HepG2 (cell line): ENCODE measurements around the gene BPIFB6. TPM values are rescaled to one million over a fixed set of nuclear protein-coding genes. Genes with fewer than 3 reads are reported as not detected.

Experiments used
- ATF1 ChIP-seq: IDR thresholded peaks from 2 replicates; pipeline ENCODE4 v1.6.1; 2016; ENCODE audit warnings: mild to moderate bottlenecking, control low read depth
- BRD4 ChIP-seq: sonication (generic); formaldehyde crosslinking; IDR thresholded peaks from 2 replicates; pipeline ENCODE4 v1.4.0; 2020; ENCODE audit warnings: missing genetic modification reagents
- ESRRA ChIP-seq: sonication (generic); formaldehyde crosslinking; IDR thresholded peaks from 2 replicates; pipeline ENCODE4 v1.5.1; 2020; ENCODE audit warnings: mild to moderate bottlenecking, low read depth, missing genetic modification reagents
- GLMP ChIP-seq: sonication (generic); formaldehyde crosslinking; IDR thresholded peaks from 2 replicates; pipeline ENCODE4 v1.9.0; 2021; ENCODE audit warnings: missing genetic modification reagents, mild to moderate bottlenecking, borderline replicate concordance
- MAFG ChIP-seq: sonication (generic); formaldehyde crosslinking; IDR thresholded peaks from 2 replicates; pipeline ENCODE4 v1.5.1; 2020; ENCODE audit warnings: mild to moderate bottlenecking, missing genetic modification reagents
- MTA3 ChIP-seq: sonication (generic); formaldehyde crosslinking; IDR thresholded peaks from 2 replicates; pipeline ENCODE4 v1.4.0; 2020; ENCODE audit warnings: missing genetic modification reagents
- MXI1 ChIP-seq: IDR thresholded peaks from 3 replicates; pipeline ENCODE4 v1.6.1; 2012; ENCODE audit warnings: low read depth, low read length, inconsistent platforms, borderline replicate concordance
- PHF20 ChIP-seq: sonication (generic); formaldehyde crosslinking; IDR thresholded peaks from 2 replicates; pipeline ENCODE4 v1.5.0; 2020; ENCODE audit warnings: mild to moderate bottlenecking, missing genetic modification reagents
- PRPF4 ChIP-seq: fragments of 200-400 bp; formaldehyde crosslinking; IDR thresholded peaks from 2 replicates; pipeline ENCODE4 v1.6.1; 2016; ENCODE audit warnings: low read length, low read depth; ENCODE audit not compliant: poor library complexity, severe bottlenecking
- SOX5 ChIP-seq: IDR thresholded peaks from 2 replicates; pipeline ENCODE4 v1.6.1; 2016; ENCODE audit warnings: borderline replicate concordance
- STAG1 ChIP-seq: sonication (generic); formaldehyde crosslinking; IDR thresholded peaks from 2 replicates; pipeline ENCODE4 v1.4.0; 2020; ENCODE audit warnings: missing genetic modification reagents
- TBL1XR1 ChIP-seq: fragments of 150-350 bp; IDR thresholded peaks from 2 replicates; pipeline ENCODE4 v1.6.1; 2014; ENCODE audit warnings: borderline replicate concordance, low read length; ENCODE audit not compliant: partially characterized antibody
- ZBTB7B ChIP-seq: sonication (generic); formaldehyde crosslinking; IDR thresholded peaks from 2 replicates; pipeline ENCODE4 v1.4.0; 2020; ENCODE audit warnings: missing genetic modification reagents
- ZFYVE20 ChIP-seq: sonication (generic); formaldehyde crosslinking; IDR thresholded peaks from 2 replicates; pipeline ENCODE4 v1.8.0; 2023; ENCODE audit warnings: low read depth, mild to moderate bottlenecking, moderate library complexity, missing genetic modification reagents, borderline replicate concordance
- ZMYM2 ChIP-seq: sonication (generic); formaldehyde crosslinking; IDR thresholded peaks from 2 replicates; pipeline ENCODE4 v1.8.0; 2022; ENCODE audit warnings: mild to moderate bottlenecking, missing genetic modification reagents
- ZNF160 ChIP-seq: sonication (generic); formaldehyde crosslinking; IDR thresholded peaks from 2 replicates; pipeline ENCODE4 v1.8.0; 2022; ENCODE audit warnings: mild to moderate bottlenecking, inconsistent platforms, missing genetic modification reagents
- ZNF530 ChIP-seq: sonication (generic); formaldehyde crosslinking; IDR thresholded peaks from 2 replicates; pipeline ENCODE4 v1.5.0; 2020; ENCODE audit warnings: low read depth, mild to moderate bottlenecking, missing genetic modification reagents
- ZNF570 ChIP-seq: sonication (generic); formaldehyde crosslinking; IDR thresholded peaks from 2 replicates; pipeline ENCODE4 v1.4.0; 2020; ENCODE audit warnings: mild to moderate bottlenecking, missing genetic modification reagents, borderline replicate concordance
- ZNF710 ChIP-seq: sonication (generic); formaldehyde crosslinking; IDR thresholded peaks from 2 replicates; pipeline ENCODE4 v1.5.0; 2020; ENCODE audit warnings: mild to moderate bottlenecking, missing genetic modification reagents, borderline replicate concordance
- ZUFSP ChIP-seq: sonication (generic); formaldehyde crosslinking; IDR thresholded peaks from 2 replicates; pipeline ENCODE4 v1.9.0; 2021; ENCODE audit warnings: missing genetic modification reagents, mild to moderate bottlenecking, borderline replicate concordance
- polyA plus RNA-seq, 8 experiments: library from polyadenylated mRNA; depleted of rRNA in 3 of 8; stranded (reverse) in 7 of 8; unstranded in 1 of 8; fragments of >200 nt; fragmentation: Illumina TruSeq in 4 of 8; extraction: Trizol in 4 of 8; gene quantifications; 2 replicates each; pipeline versions ENCODE4 v1.2.1 to v1.2.3, GENCODE V29; 2011 to 2016; ENCODE audit warnings: low read depth in 4 of 8, missing spikeins in 1 of 8, mixed read lengths in 1 of 8; ENCODE audit not compliant: insufficient read depth in 1 of 8
- total RNA-seq, 5 experiments: library from RNA; depleted of rRNA; stranded (reverse); fragments of >200 nt; fragmentation: Illumina TruSeq; extraction: Trizol; gene quantifications; 2 replicates each; pipeline ENCODE4 v1.2.3, GENCODE V29; 2016; ENCODE audit warnings: low read depth in 1 of 5
- TF ChIP-seq, protein P1 (sequence below): IDR thresholded peaks from 2 replicates; pipeline ENCODE4 v1.6.1; 2016; ENCODE audit warnings: control low read depth
- TF ChIP-seq, protein P2 (sequence below), 2 experiments: sonication (generic) in 1 of 2; formaldehyde crosslinking in 1 of 2; IDR thresholded peaks; 2 replicates each; pipeline versions ENCODE4 v1.5.1 to v1.6.1; 2011 to 2020; ENCODE audit warnings: borderline replicate concordance in 1 of 2, low read depth in 1 of 2, low read length in 1 of 2, mild to moderate bottlenecking in 1 of 2, missing genetic modification reagents in 1 of 2, moderate library complexity in 1 of 2

Gene BPIFB6
- total and polyA plus RNA-seq, 2 of the 13 experiments (the other 11 are each of a cell fraction or from before 2014, with no cell fraction given): 0.13 to 1.7 TPM

GRCh38 chr20:33006776-33007375 is 24.6 kb upstream of the BPIFB6 start (continued):
- TF ChIP-seq ZNF710 (CRISPR knock-in tag) (no peak), ATF1 (CRISPR knock-in tag) (no peak), ZMYM2 (CRISPR knock-in tag) (no peak), MAFG (no peak), PRPF4 (no peak), ZUFSP (CRISPR knock-in tag) (no peak), GLMP (CRISPR knock-in tag) (no peak), MTA3 (CRISPR knock-in tag) (no peak), ZBTB7B (no peak), ESRRA (CRISPR knock-in tag) (no peak), TBL1XR1 (no peak), ZNF530 (CRISPR knock-in tag) (no peak), BRD4 (CRISPR knock-in tag) (no peak), MXI1 (no peak), ZNF570 (CRISPR knock-in tag) (no peak), ZFYVE20 (0 out of 2 replicates have a peak, but pooled peaks have one; percentile 3), STAG1 (CRISPR knock-in tag) (no peak), SOX5 (no peak), ZNF160 (CRISPR knock-in tag) (no peak), PHF20 (CRISPR knock-in tag) (no peak)
- TF ChIP-seq, protein P1, sequence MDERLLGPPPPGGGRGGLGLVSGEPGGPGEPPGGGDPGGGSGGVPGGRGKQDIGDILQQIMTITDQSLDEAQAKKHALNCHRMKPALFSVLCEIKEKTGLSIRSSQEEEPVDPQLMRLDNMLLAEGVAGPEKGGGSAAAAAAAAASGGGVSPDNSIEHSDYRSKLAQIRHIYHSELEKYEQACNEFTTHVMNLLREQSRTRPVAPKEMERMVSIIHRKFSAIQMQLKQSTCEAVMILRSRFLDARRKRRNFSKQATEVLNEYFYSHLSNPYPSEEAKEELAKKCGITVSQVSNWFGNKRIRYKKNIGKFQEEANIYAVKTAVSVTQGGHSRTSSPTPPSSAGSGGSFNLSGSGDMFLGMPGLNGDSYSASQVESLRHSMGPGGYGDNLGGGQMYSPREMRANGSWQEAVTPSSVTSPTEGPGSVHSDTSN (CRISPR knock-in tag): no peak
- TF ChIP-seq, protein P2, sequence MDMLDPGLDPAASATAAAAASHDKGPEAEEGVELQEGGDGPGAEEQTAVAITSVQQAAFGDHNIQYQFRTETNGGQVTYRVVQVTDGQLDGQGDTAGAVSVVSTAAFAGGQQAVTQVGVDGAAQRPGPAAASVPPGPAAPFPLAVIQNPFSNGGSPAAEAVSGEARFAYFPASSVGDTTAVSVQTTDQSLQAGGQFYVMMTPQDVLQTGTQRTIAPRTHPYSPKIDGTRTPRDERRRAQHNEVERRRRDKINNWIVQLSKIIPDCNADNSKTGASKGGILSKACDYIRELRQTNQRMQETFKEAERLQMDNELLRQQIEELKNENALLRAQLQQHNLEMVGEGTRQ (IDR thresholded peaks at IDR 0.05; ENCODE audit: low read depth, low read length): no peak; the same call in 1 of the 2 replicates
- TF ChIP-seq, protein P2 (CRISPR knock-in tag; IDR thresholded peaks at IDR 0.05; ENCODE audit: borderline replicate concordance): no peak
